ENCODE data around the gene TRIM2.

DNA sequence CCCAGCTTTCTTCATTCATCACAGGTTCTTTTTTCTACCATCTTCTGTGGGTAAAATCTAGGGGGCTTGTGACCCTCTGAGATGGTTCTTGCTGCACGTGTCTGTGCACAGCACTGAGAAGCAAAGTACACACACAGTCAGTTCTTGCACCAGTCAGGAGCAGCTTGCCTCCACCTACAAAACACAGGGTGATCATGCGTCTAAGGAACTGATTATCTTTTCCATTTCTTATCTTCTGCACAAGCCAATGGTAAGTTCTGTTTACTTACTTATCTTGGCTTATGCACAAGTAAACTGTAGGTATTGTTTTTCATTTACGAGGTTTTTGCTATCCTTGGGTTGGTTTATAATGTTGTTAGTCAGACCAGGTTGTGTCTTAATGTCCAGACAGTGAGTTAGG is 40.7 kb downstream of the TRIM2 start:
- TF ChIP-seq, protein P1, sequence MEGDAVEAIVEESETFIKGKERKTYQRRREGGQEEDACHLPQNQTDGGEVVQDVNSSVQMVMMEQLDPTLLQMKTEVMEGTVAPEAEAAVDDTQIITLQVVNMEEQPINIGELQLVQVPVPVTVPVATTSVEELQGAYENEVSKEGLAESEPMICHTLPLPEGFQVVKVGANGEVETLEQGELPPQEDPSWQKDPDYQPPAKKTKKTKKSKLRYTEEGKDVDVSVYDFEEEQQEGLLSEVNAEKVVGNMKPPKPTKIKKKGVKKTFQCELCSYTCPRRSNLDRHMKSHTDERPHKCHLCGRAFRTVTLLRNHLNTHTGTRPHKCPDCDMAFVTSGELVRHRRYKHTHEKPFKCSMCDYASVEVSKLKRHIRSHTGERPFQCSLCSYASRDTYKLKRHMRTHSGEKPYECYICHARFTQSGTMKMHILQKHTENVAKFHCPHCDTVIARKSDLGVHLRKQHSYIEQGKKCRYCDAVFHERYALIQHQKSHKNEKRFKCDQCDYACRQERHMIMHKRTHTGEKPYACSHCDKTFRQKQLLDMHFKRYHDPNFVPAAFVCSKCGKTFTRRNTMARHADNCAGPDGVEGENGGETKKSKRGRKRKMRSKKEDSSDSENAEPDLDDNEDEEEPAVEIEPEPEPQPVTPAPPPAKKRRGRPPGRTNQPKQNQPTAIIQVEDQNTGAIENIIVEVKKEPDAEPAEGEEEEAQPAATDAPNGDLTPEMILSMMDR (IDR thresholded peaks at IDR 0.05; ENCODE audit: low read depth, low read length, poor library complexity, severe bottlenecking), result no peak
- no peak for TF ChIP-seq EZH2phosphoT487 (IDR thresholded peaks at IDR 0.05; ENCODE audit: borderline replicate concordance, low read length)

All from DOHH2 (cell line).